NK-92 (cell line): ENCODE data around the gene FUOM.

Experiments used
- DNase-seq: peaks from one replicate; lab custom pipeline; 2025; ENCODE audit not compliant: unreplicated experiment; lab: John Stamatoyannopoulos, UW

Gene FUOM

GRCh38 chr10:133353202-133353959 is 4.4 kb downstream of the FUOM start:
- DNase-seq = no peak

- DNase-seq = no peak
Measured at GRCh38 chr10:133351408-133352318, 6.2 kb downstream of the FUOM start.

- DNase-seq = no peak
Measured at GRCh38 chr10:133350950-133351329, 6.9 kb downstream of the FUOM start.

- DNase-seq = no peak
Measured at GRCh38 chr10:133350283-133350949, 7.4 kb downstream of the FUOM start.

GRCh38 chr10:133349577-133350011 is 8.2 kb downstream of the FUOM start:
- DNase-seq = no peak

GRCh38 chr10:133349160-133349568 is 8.7 kb downstream of the FUOM start:
- DNase-seq = no peak

GRCh38 chr10:133347710-133348517 is 9.9 kb downstream of the FUOM start:
- no peak for DNase-seq

GRCh38 chr10:133346413-133346812 is 11.4 kb downstream of the FUOM start:
- no peak for DNase-seq

- no peak for DNase-seq
Measured at GRCh38 chr10:133344236-133344635, 13.6 kb downstream of the FUOM start.

- no peak for DNase-seq
Measured at GRCh38 chr10:133343558-133343957, 14.3 kb downstream of the FUOM start.

GRCh38 chr10:133342942-133343341 is 14.9 kb downstream of the FUOM start:
- DNase-seq = no peak

GRCh38 chr10:133341983-133342382 is 15.8 kb downstream of the FUOM start:
- no peak for DNase-seq

- DNase-seq = no peak
Measured at GRCh38 chr10:133339708-133340380, 18.0 kb downstream of the FUOM start.

GRCh38 chr10:133338080-133339071 is 19.4 kb downstream of the FUOM start:
- DNase-seq = no peak

- DNase-seq = no peak
Measured at GRCh38 chr10:133337370-133337725, 20.5 kb downstream of the FUOM start.

- DNase-seq = no peak
Measured at GRCh38 chr10:133336577-133337369, 21.0 kb downstream of the FUOM start, which contains the start of gene CALY. Gene CALY, minus strand, starts transcription at chr10:133336896. Its CDS starts 7,907 bp downstream, at chr10:133328989.

GRCh38 chr10:133336118-133336576 is 21.7 kb downstream of the FUOM start:
- DNase-seq = no peak
